Caki2 (cell line): ENCODE results near the gene KCNB1. TPM values are rescaled to one million over a fixed set of nuclear protein-coding genes. Genes with fewer than 3 reads are reported as not detected.
"Not testable (repeated sequence)": the region's sequence is repeated elsewhere in the genome, so short reads cannot be mapped to it uniquely, and the experiment has no call there.

Experiments
- DNase-seq: peaks from one replicate; pipeline ENCODE4 v3.0.0-alpha.2; 2015; ENCODE audit warnings: low read depth
- in situ Hi-C: cut with HindIII; loops from 2 replicates; pipeline ENCODE4 v1.10.0; 2016; ENCODE audit warnings: low sequenced_read_pairs, low pct_unique_long_range_greater_than_20kb, mixed read lengths
- total RNA-seq: library from RNA; depleted of rRNA; stranded (reverse); fragments of >200 nt; shearing (Covaris generic); gene quantifications from 2 replicates; pipeline ENCODE4 v1.2.3, GENCODE V29; 2014; ENCODE audit warnings: low replicate concordance

Gene KCNB1
- total RNA-seq, 1 experiment from 2014 or later: not detected

DNA sequence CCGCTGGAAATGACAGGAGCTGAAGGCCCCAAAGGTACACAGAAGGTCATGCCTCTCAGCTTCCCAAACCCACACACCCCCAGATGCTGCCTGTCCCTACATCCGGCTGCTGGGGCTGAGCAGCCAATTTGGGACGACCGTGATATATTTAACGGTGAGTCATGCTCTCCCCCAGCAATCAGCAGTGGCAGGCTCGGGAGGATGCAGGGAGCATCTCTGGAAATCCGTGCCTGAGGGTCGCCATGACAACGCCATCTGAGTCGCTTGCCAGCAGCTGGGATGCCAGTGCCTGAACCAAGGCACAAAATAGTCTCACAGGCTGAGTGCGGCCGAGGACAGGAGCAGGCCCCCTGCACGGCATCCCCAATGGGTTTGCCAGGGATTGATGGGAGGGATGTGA, 57.9 kb downstream of the KCNB1 start:
- in situ Hi-C loops: loop anchor here (10.0 kb wide), 1 partner anchor 50 kb away; no protein-coding TSS in a partner anchor
- DNase-seq: no peak

DNA sequence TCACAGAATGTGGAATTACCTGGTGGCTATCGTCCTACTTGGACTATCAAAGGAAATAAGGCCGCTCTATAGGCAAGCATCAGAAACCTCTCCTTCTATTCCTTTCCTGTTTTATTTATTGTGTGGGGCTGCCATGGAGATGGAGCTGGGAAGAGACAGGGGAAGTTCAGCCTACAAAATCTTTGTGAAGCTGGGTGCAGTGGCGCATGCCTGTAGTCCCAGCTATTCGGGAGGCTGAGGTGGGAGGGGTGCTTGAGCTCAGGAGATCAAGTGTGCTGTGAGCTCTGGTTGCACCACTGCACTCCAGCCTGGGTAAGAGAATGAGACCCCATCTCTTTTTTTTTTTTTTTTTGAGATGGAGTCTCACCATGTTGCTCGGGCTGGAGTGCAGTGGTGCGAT, 60.3 kb downstream of the KCNB1 start:
- in situ Hi-C loops: loop anchor here (10.0 kb wide), 1 partner anchor 53 kb away; no protein-coding TSS in a partner anchor

DNA sequence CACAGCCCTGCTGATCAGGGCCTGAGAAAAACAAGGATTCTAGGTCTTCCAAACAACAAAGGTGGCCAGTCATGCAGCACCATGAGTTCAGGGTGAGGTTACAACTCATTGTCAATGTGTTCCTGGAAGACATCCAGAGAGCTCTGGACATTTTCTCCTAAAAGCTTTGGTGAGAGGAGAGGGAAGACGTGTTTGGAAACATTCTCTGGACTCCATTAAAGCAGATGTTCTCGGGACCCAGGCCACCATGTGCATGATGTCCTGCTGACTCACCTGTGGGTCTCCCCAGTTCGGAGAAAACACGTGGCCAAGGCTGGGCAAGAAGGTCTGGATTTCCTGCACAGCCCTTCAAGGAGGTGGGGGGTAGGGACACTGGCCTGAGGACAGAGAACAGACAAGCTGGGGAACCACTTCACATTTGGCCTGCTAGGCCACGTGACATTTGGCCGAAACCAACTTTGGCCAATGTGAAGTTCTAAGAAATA, 61.6 kb downstream of the KCNB1 start:
- no peak for DNase-seq
- in situ Hi-C loops: loop anchor here (10.0 kb wide), 1 partner anchor 54 kb away; no protein-coding TSS in a partner anchor

More for the DNA sequence above, 60.3 kb downstream of the KCNB1 start:
- no peak for DNase-seq

- in situ Hi-C loops: loop anchor here (10.0 kb wide), 1 partner anchor 55 kb away; no protein-coding TSS in a partner anchor
- no peak for DNase-seq
Observed at GRCh38 chr20:49420292-49420691, 62.2 kb downstream of the KCNB1 start.

DNA sequence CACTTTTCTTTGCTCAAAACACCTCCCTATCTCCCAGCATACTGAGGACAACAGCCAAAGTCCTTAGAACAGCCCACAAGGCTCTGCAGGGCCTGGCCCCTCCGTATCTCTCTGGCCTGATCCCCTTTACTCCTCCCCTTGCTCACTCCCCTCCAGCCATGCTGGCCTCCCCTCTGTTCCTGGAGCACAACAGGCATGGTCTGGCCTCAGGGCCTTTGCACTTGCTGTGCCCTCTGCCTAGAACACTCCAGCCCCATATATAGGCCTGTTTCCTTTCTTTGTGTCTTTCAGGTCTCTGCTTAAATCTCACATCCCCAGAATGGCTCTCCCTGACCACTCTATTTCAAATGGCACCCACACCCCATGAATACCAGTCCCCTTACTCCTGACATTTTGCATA, 62.7 kb downstream of the KCNB1 start:
- DNase-seq: no peak
- in situ Hi-C loops: loop anchor here (10.0 kb wide), 1 partner anchor 55 kb away; no protein-coding TSS in a partner anchor

- DNase-seq: no peak
- in situ Hi-C loops: no loop called here
Observed at GRCh38 chr20:49418809-49419208, 63.7 kb downstream of the KCNB1 start.

GRCh38 chr20:49417843-49418555, 64.5 kb downstream of the KCNB1 start:
- in situ Hi-C loops: no loop called here

DNA sequence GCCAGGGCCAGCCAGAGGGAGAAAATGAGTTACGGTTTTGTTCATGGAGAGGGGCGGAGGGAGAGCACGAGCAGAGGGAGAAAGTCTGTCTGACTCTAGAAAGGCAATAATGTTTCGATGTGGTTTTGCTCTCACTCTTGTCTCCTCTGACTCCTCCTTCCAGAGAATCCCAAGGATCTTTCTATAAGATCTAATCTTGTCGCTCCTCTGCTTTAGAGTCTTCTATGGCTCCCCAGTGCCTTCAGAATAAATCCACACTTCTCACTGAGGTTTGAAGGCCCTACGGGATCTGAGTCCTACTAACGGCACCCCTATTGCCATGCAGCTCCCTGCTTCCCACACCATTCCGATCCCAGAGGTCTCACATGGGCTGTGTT, 66.8 kb downstream of the KCNB1 start:
- in situ Hi-C loops: no loop called here
- no peak for DNase-seq

More at GRCh38 chr20:49417843-49418555, 64.5 kb downstream of the KCNB1 start:
- DNase-seq: no peak

DNA sequence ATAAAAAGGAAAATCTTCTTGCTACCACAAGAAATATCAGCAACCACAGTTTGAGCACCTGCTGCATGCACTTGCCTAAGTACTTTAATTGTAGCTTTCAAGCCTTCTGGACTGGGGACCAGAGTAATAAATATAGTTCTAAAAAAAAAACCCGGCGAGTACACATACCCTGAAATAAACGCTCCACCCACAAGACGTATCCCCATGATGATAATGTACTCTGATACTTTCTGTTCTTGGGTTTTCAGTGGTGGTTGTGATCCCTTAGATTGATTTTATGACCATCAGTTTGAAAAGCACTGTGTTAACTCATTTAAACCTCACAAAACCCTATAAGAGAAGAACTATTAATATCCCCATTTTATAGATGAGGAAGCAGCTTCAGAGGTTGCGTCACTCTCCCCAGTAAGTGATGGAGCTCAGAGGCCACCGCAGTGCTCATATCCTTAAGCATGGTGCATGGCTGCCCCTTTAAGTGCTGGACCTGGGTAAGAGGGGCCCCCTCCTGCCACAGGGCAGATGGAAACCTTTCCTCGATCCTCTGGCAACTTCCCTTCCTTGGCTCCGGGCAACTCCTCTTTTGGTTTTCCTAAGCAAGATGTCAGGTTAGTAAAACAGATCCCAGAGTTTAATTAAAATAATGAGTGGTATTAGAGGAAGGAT, 67.3 kb downstream of the KCNB1 start:
- DNase-seq: no peak
- in situ Hi-C loops: no loop called here

- no peak for DNase-seq
- in situ Hi-C loops: no loop called here
Observed at GRCh38 chr20:49413677-49414076, 68.8 kb downstream of the KCNB1 start.

DNA sequence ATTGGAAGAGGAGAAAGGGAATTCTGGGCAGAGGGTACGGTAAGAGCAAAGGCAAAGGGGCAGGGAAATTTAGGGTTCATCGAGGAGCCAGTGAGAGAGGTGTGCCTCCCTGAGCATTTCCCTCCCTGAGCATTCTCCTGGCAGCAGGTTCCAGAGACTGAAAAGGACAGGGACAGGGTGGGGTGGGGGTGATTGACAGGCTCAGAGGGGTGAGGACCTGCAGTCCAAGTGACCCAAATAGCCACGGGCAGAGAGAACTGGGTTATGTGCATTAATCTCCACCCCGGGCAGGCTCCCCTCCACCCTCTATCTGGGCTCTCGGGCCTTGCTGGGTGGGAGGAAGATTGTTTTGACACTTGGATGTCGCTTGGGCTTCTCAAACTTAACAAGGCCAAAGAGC, 69.5 kb downstream of the KCNB1 start:
- no peak for DNase-seq
- in situ Hi-C loops: no loop called here

GRCh38 chr20:49412254-49412653, 70.2 kb downstream of the KCNB1 start:
- no peak for DNase-seq
- in situ Hi-C loops: no loop called here

DNA sequence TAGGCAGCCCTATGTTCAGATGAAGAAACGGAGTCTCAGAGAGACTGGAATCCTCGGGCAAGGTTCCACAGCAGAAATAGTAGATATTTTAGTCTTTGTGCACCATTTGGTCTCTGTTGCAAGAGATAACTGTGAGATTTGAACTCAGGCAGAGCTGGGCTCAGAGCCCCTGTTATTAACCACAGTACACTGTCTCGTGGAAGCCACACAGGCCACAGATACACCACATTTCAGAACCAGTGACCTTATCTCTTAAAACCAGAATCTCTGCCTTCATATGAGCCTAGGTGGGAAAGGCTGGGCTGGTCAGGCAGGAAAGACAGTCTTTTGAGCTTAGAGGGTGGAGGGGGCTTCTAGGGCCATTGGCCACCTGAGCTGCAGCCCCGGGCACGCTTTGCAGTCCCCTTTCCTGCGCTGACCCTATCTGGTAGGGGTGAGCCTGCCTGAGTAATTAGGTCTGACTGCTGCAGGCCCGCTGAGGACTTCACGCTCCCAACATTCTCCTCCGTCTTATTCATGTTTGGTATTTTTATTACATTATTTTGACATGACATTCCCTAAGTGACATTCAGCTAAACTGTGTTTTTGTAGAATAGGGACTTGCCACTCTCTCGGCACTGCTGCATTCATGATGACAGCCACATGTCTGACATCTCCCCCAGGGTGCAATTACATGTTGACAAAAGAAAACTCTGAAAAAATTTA, 71.1 kb downstream of the KCNB1 start:
- DNase-seq: no peak
- in situ Hi-C loops: no loop called here

GRCh38 chr20:49409975-49410621, 72.4 kb downstream of the KCNB1 start:
- DNase-seq, in situ Hi-C loops: not testable (repeated sequence)

DNA sequence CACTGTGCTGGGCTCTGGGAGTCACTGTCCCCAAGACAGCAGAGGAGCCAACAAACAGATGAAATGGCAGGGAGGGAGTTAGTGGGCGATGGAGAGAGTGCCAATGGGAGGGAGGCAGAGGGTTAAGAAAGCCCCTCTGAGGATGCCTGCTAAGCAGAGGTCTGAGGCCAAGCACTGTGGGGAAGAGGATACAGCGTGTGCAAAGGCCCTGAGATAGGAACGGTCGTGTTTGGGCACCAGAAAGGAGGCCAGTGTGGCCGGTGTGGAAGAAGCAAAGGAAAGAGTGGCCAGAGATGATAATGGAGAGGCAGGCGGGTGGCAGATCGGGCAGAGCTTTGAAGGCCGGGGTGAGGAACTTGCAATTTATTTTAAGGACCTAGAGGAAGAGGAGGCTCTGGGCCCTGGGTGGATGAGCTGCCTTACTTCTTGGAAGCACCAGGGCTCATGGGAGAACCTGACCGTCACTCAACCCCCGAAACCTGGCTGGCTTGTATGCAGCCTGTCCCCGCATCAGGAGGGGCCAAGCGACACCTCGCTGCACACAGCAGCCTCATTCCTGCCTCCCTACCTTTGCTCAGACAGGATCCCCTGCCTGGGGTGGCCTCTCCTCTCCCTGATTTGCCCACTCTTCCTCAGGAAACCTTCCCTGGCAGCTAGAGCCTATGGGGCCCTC, 73.0 kb downstream of the KCNB1 start:
- no peak for DNase-seq
- in situ Hi-C loops: no loop called here

DNA sequence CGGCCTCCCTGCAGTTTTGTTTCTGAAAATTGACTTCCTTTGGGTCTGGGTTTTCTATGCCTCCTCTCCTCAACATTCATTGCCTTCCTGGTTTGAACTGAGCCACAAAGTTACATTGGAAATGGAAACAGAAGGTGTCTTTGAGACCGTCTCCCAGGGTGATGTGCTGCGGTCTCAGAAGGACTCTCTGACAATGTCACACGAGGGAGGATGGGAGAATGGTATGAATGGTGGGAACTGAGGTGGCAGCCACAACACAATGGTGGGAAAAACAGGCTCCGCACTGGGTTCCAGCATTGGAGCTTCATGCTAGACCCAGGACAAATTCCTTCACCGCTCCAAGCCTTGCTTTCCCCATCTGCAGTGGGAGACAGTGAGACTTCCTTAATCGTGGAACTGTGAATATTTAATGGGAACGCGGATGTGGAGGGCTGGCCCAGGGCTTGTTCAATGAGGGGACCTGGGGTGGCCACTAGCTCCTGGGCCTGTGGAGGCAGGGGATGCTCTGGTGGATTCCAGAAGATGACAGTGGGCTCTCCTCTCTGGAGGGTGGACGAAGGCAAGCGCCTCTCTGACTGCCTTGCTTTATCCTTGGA, 73.9 kb downstream of the KCNB1 start:
- in situ Hi-C loops: no loop called here
- no peak for DNase-seq

GRCh38 chr20:49406666-49407065, 75.8 kb downstream of the KCNB1 start:
- in situ Hi-C loops: no loop called here
- no peak for DNase-seq

GRCh38 chr20:49405696-49406095, 76.8 kb downstream of the KCNB1 start:
- DNase-seq: no peak
- in situ Hi-C loops: no loop called here
